B cell (primary cell): Measurements from ENCODE around the gene AP1G1. TPM values are rescaled to one million over a fixed set of nuclear protein-coding genes. Genes with fewer than 3 reads are reported as not detected.

Experiments
- ATAC-seq: fragments of 200-7000 bp; cut with Tn5 transposase; one replicate; pipeline ENCODE4 v1.10.0; 2021; ENCODE audit warnings: low read depth, mild to moderate bottlenecking, moderate number of reproducible peaks, moderate library complexity
- CTCF ChIA-PET: fragments of 350-600 bp; sonication (Branson Sonifier 250); formaldehyde crosslinking; loops from one replicate; lab custom pipeline; 2021; ENCODE audit warnings: antibody characterized with exemption, inconsistent platforms; lab: Charles Lee
- POLR2A ChIA-PET: fragments of 350-600 bp; sonication (Branson Sonifier 250); formaldehyde crosslinking; loops from one replicate; lab custom pipeline; 2021; ENCODE audit warnings: antibody characterized with exemption; lab: Charles Lee
- DNase-seq: peaks from one replicate; pipeline ENCODE4 v3.0.0; 2013
- H2AFZ ChIP-seq: 2 replicates; pipeline ENCODE4 v1.6.1; 2012; ENCODE audit warnings: mild to moderate bottlenecking, low read depth, low read length; ENCODE audit not compliant: insufficient read depth, poor library complexity, severe bottlenecking
- H3K27ac ChIP-seq, 2 donors: 1 replicate in 1 of 2; 2 replicates in 1 of 2; pipeline ENCODE4 v1.5.1; 2012 to 2013; ENCODE audit warnings: low read length in 2 of 2, mild to moderate bottlenecking in 2 of 2, moderate library complexity in 1 of 2
- H3K27me3 ChIP-seq, 4 experiments: fragments of 200-600 bp in 1 of 4; sonication (generic) in 1 of 4; replicated peaks in 1 of 4; 1 replicate in 2 of 4; 2 replicates in 2 of 4; pipeline versions ENCODE4 v1.6.1 to v1.7.0; 2013 to 2016; ENCODE audit warnings: low read length in 3 of 4, mild to moderate bottlenecking in 2 of 4, mixed read lengths in 1 of 4, moderate library complexity in 1 of 4; ENCODE audit not compliant: insufficient read depth in 4 of 4, control insufficient read depth in 3 of 4; ENCODE audit errors: control extremely low read depth in 1 of 4
- H3K36me3 ChIP-seq, 2 experiments: replicated peaks in 1 of 2; 1 replicate in 1 of 2; 2 replicates in 1 of 2; pipeline versions ENCODE4 v1.6.1 to v1.7.1; 2013; ENCODE audit warnings: low read length in 1 of 2; ENCODE audit not compliant: insufficient read depth in 2 of 2, control insufficient read depth in 1 of 2; ENCODE audit errors: control extremely low read depth in 1 of 2, extremely low read depth in 1 of 2
- H3K4me1 ChIP-seq, 2 donors: fragments of 200-600 bp in 1 of 2; sonication (generic) in 1 of 2; 1 replicate in 1 of 2; 2 replicates in 1 of 2; pipeline versions ENCODE4 v1.5.1 to v1.6.1; 2013 to 2017; ENCODE audit warnings: low read length in 2 of 2; ENCODE audit not compliant: control insufficient read depth in 2 of 2, insufficient read depth in 2 of 2
- H3K4me2 ChIP-seq: replicated peaks from 2 replicates; pipeline ENCODE3; 2012; ENCODE audit warnings: mild to moderate bottlenecking, low read depth, low read length; ENCODE audit not compliant: poor library complexity, severe bottlenecking
- H3K4me3 ChIP-seq, 5 experiments: fragments of 200-600 bp in 1 of 5; sonication (generic) in 1 of 5; 1 replicate in 3 of 5; 2 replicates in 2 of 5; pipeline versions ENCODE4 v1.5.1 to v1.7.0; 2011 to 2016; ENCODE audit warnings: low read length in 4 of 5, mild to moderate bottlenecking in 4 of 5, low read depth in 2 of 5, control low read depth in 1 of 5, moderate library complexity in 1 of 5; ENCODE audit not compliant: insufficient read depth in 1 of 5; ENCODE audit errors: control extremely low read depth in 1 of 5, extremely low read depth in 1 of 5
- H3K79me2 ChIP-seq: fragments of 200-600 bp; sonication (generic); one replicate; pipeline ENCODE4 v1.6.0; 2016; ENCODE audit warnings: low read length; ENCODE audit not compliant: control insufficient read depth, insufficient read depth
- H3K9ac ChIP-seq: fragments of 200-600 bp; sonication (generic); 2 replicates; pipeline ENCODE4 v1.6.1; 2017; ENCODE audit warnings: mild to moderate bottlenecking, low read length, moderate library complexity
- H3K9me3 ChIP-seq, 3 donors: one replicate each; pipeline versions ENCODE4 v1.6.1 to v1.7.1; 2013; ENCODE audit warnings: low read length in 2 of 3; ENCODE audit not compliant: control insufficient read depth in 2 of 3, insufficient read depth in 1 of 3; ENCODE audit errors: control extremely low read depth in 1 of 3
- H4K20me1 ChIP-seq: 2 replicates; pipeline ENCODE4 v1.6.0; 2012; ENCODE audit warnings: mild to moderate bottlenecking, low read length; ENCODE audit not compliant: insufficient read depth, control insufficient read depth, poor library complexity, severe bottlenecking
- H3K27ac Mint-ChIP-seq: one replicate; pipeline ENCODE4 v1.8.0; 2021; ENCODE audit warnings: mixed read lengths
- H3K27me3 Mint-ChIP-seq: one replicate; pipeline ENCODE4 v1.8.0; 2021; ENCODE audit warnings: mixed read lengths
- H3K4me1 Mint-ChIP-seq: one replicate; pipeline ENCODE4 v1.8.0; 2021; ENCODE audit warnings: mixed read lengths
- H3K4me3 Mint-ChIP-seq: one replicate; pipeline ENCODE4 v1.8.0; 2021; ENCODE audit warnings: mixed read lengths
- H3K9me3 Mint-ChIP-seq: one replicate; pipeline ENCODE4 v1.8.0; 2022; ENCODE audit warnings: mixed read lengths; ENCODE audit not compliant: insufficient read depth
- EZH2 ChIP-seq: IDR thresholded peaks from 2 replicates; pipeline ENCODE4 v1.6.1; 2012; ENCODE audit warnings: borderline replicate concordance, low read depth, mild to moderate bottlenecking, moderate library complexity, low read length; ENCODE audit not compliant: insufficient read depth, poor library complexity, severe bottlenecking
- WGBS: methylation state at CpG from one replicate; pipeline ENCODE4 v1.1.5; 2013; ENCODE audit warnings: missing lambda C conversion rate; ENCODE audit not compliant: insufficient coverage; 5-methylcytosine and 5-hydroxymethylcytosine counted together
- intact Hi-C: fragments of 100-400 bp; cut with micrococcal nuclease; formaldehyde crosslinking; loops from one replicate; pipeline ENCODE4 v1.10.0; 2022
- polyA plus RNA-seq: library from polyadenylated mRNA; depleted of rRNA; stranded (reverse); fragments of >200 nt; gene quantifications from 2 replicates; pipeline ENCODE4 v1.2.3, GENCODE V29; 2012
- total RNA-seq, 2 donors: library from RNA; stranded (reverse); fragments of 120-200 nt in 1 of 2; gene quantifications; 1 replicate in 1 of 2; 2 replicates in 1 of 2; pipeline versions ENCODE4 v1.2.3 to v1.2.4, GENCODE V29; 2013 to 2022
- TF ChIP-seq, protein P1 (sequence below): fragments of 200-600 bp; IDR thresholded peaks from one replicate; pipeline ENCODE4 v1.8.0; 2022; ENCODE audit warnings: antibody characterized with exemption, mild to moderate bottlenecking

Gene AP1G1
- total and polyA plus RNA-seq, 2 donors (not counting 1 experiment from before 2014, with no cell fraction given) = 43.8 to 142 TPM

DNA sequence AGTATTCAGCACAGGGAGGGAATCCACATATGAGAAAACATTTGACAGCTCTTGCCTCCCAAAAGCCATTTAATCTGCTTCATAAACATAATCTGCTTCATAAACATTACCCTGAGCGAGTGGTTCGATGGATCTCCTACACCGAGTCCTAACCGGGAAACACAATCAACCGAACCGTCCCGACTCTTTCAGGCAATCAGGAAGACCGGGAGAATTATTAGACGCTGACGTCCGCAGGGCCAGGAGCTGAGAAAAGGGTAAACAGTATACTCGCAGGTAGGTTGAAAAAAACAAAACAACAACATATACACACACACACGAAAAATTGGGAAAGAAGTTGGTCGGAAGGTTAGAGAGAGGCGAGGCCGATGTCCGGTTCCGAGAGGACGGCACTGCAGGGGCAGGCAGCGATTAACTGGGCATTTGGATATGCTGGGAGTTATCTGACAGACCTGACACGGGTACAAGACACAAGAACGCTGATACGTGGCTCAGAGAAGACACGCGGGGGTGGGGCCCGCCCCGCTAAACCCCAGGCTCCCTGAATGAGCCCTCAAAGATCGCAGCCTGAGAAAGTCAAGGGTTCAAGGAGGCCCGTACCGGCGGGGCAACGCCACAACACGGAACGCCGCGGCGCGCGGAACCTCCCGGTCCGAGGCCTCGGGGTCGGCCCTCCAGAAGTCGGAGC, 585 bp downstream of the AP1G1 start:
- H3K36me3 ChIP-seq = peaks cover 2 to 8% of the 10 kb centered on the region in 2 experiments
- H3K9ac ChIP-seq = peak overlapping the region; percentile 91
- Mint-ChIP-seq H3K4me3 (peak overlapping the region; percentile 99), H3K4me1 (peaks cover 34% of the 10 kb centered on the region), H3K9me3 (no peaks in the 10 kb centered on the region), H3K27me3 (no peaks in the 10 kb centered on the region), H3K27ac (peak overlapping the region; percentile 100)
- DNase-seq (no peak), ATAC-seq (peak; percentile 6)
- H3K4me3 ChIP-seq = peak overlapping the region; percentile 80 to 99 (median 96)
- H3K4me1 ChIP-seq = peaks cover 20 to 27% of the 10 kb centered on the region in 2 donors
- H3K9me3 ChIP-seq = no peaks in the 10 kb centered on the region
- peak overlapping the region; percentile 75 for H2AFZ ChIP-seq
- H3K27ac ChIP-seq = peak overlapping the region; percentile 96 to 99
- intact Hi-C loops = loop anchor here (10.0 kb wide), 1 partner anchor 157 kb away; no protein-coding TSS in a partner anchor
- H3K27me3 ChIP-seq = no peaks in the 10 kb centered on the region
- WGBS = under 1% methylated on average over 34 of the region's 44 CpGs
- TF ChIP-seq, protein P1, sequence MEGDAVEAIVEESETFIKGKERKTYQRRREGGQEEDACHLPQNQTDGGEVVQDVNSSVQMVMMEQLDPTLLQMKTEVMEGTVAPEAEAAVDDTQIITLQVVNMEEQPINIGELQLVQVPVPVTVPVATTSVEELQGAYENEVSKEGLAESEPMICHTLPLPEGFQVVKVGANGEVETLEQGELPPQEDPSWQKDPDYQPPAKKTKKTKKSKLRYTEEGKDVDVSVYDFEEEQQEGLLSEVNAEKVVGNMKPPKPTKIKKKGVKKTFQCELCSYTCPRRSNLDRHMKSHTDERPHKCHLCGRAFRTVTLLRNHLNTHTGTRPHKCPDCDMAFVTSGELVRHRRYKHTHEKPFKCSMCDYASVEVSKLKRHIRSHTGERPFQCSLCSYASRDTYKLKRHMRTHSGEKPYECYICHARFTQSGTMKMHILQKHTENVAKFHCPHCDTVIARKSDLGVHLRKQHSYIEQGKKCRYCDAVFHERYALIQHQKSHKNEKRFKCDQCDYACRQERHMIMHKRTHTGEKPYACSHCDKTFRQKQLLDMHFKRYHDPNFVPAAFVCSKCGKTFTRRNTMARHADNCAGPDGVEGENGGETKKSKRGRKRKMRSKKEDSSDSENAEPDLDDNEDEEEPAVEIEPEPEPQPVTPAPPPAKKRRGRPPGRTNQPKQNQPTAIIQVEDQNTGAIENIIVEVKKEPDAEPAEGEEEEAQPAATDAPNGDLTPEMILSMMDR = no peak
- TF ChIP-seq EZH2 = no peak
- peaks cover 53% of the 10 kb centered on the region for H3K79me2 ChIP-seq
- peaks cover 16% of the 10 kb centered on the region for H4K20me1 ChIP-seq
- H3K4me2 ChIP-seq = peak overlapping the region; percentile 75
- ChIA-PET CTCF (interaction anchor here (0.9 to 3.3 kb wide), 4 partner anchors 33 to 153 kb away, joined by 3 to 37 read pairs (median 6); partner anchors contain the start of gene ZNF821), POLR2A (interaction anchor here (1.5 to 2.5 kb wide), 7 partner anchors 9 to 92 kb away, joined by 6 to 47 read pairs (median 12); partner anchors contain the start of genes ATXN1L, IST1 and ZNF821)

DNA sequence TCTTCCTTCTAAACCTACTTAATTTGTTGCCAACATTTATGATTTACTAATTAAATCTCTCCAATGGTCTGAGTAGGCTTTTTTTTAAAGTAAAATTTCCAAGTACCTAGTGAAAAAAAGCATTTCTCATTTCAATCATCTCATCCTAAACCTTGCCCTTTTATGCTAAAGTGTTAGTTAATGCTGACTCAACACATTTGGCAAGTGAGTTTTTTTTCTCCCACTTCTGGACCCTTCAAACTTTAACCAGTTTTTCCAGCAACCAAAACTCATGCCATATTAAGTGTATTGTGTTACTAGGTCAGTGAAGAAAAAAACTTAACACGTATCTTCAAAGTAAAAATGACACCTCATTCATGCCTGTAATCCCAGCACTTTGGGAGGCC, 5.3 kb downstream of the AP1G1 start:
- no peak overlapping the region for H3K27ac Mint-ChIP-seq
- H3K27me3 Mint-ChIP-seq = no peaks in the 10 kb centered on the region
- H3K4me3 ChIP-seq = no peak overlapping the region
- H3K9me3 Mint-ChIP-seq = no peaks in the 10 kb centered on the region
- no peak overlapping the region for H2AFZ ChIP-seq
- TF ChIP-seq EZH2 = no peak
- TF ChIP-seq, protein P1 = no peak
- no peak overlapping the region for H3K27ac ChIP-seq
- DNase-seq = no peak
- H3K4me1 Mint-ChIP-seq = peaks cover 26% of the 10 kb centered on the region
- CTCF ChIA-PET = no interaction called here
- peaks cover 17 to 19% of the 10 kb centered on the region in 2 donors for H3K4me1 ChIP-seq
- POLR2A ChIA-PET = no interaction called here
- WGBS = 80% methylated on average over 1 of the region's 1 CpG
- peaks cover 93% of the 10 kb centered on the region for H3K79me2 ChIP-seq
- no peak overlapping the region for H3K4me2 ChIP-seq
- peaks cover 2 to 17% of the 10 kb centered on the region in 2 experiments for H3K36me3 ChIP-seq
- H4K20me1 ChIP-seq = peaks cover 37% of the 10 kb centered on the region
- H3K4me3 Mint-ChIP-seq = no peak overlapping the region
- no peaks in the 10 kb centered on the region for H3K27me3 ChIP-seq
- ATAC-seq = no peak
- intact Hi-C loops = loop anchor here (10.0 kb wide), 1 partner anchor 162 kb away; no protein-coding TSS in a partner anchor
- H3K9ac ChIP-seq = no peak overlapping the region
- no peaks in the 10 kb centered on the region for H3K9me3 ChIP-seq
